SU-DHL-6 (cell line): ENCODE measurements around the gene SBNO2.
A peak's percentile ranks its signal among the peaks of the same experiment; 100 is the strongest.

Experiments
- H2AFZ ChIP-seq: fragments of 200-600 bp; sonication (generic); 2 replicates; pipeline ENCODE4 v1.6.1; 2014; ENCODE audit warnings: low read depth, mild to moderate bottlenecking, moderate library complexity, mixed read lengths, antibody characterized with exemption, low read length; ENCODE audit not compliant: severe bottlenecking
- H3F3A ChIP-seq: fragments of 200-600 bp; shearing (Covaris generic); 2 replicates; pipeline ENCODE4 v1.6.0; 2016; ENCODE audit warnings: antibody characterized with exemption, mild to moderate bottlenecking; ENCODE audit not compliant: insufficient read depth
- H3K27ac ChIP-seq: fragments of 200-600 bp; sonication (generic); 2 replicates; pipeline ENCODE4 v1.5.1; 2016; ENCODE audit warnings: low read depth, mild to moderate bottlenecking, low read length, moderate library complexity, mixed read lengths
- H3K27me3 ChIP-seq: fragments of 200-600 bp; sonication (generic), shearing (Covaris generic); 2 replicates; pipeline ENCODE4 v1.6.0; 2014; ENCODE audit warnings: mild to moderate bottlenecking, low read length
- H3K36me3 ChIP-seq: fragments of 200-600 bp; sonication (generic); 2 replicates; pipeline ENCODE4 v1.6.1; 2014; ENCODE audit warnings: mild to moderate bottlenecking, low read length, mixed read lengths
- H3K4me2 ChIP-seq: fragments of 300-600, 200-600 bp; shearing (Covaris generic), sonication (generic); 2 replicates; pipeline ENCODE4 v1.6.0; 2014; ENCODE audit warnings: low read length, low read depth, mild to moderate bottlenecking; ENCODE audit not compliant: poor library complexity, severe bottlenecking
- H3K4me3 ChIP-seq: fragments of 200-600 bp; sonication (generic); 2 replicates; pipeline ENCODE4 v1.5.1; 2014; ENCODE audit warnings: antibody characterized with exemption, low read length, mild to moderate bottlenecking, mixed read lengths; ENCODE audit not compliant: insufficient read depth, poor library complexity, severe bottlenecking
- H3K79me2 ChIP-seq: fragments of 200-600 bp; sonication (generic); 2 replicates; pipeline ENCODE4 v1.6.1; 2014; ENCODE audit warnings: mild to moderate bottlenecking, low read length, moderate library complexity; ENCODE audit not compliant: insufficient read depth
- H3K9ac ChIP-seq: fragments of 200-600 bp; sonication (generic); 2 replicates; pipeline ENCODE4 v1.7.0; 2014; ENCODE audit warnings: mild to moderate bottlenecking, low read length
- H3K9me2 ChIP-seq: fragments of 200-600 bp; sonication (generic); replicated peaks from 2 replicates; pipeline ENCODE4 v1.6.1; 2014; ENCODE audit warnings: low read length; ENCODE audit not compliant: insufficient read depth
- H3K9me3 ChIP-seq: fragments of 200-600 bp; sonication (generic); 2 replicates; pipeline ENCODE4 v1.6.1; 2014; ENCODE audit warnings: low read length, mixed read lengths; ENCODE audit not compliant: insufficient read depth
- H4K20me1 ChIP-seq: fragments of 200-600 bp; sonication (generic); 2 replicates; pipeline ENCODE4 v1.6.1; 2014; ENCODE audit warnings: low read depth, mild to moderate bottlenecking, antibody characterized with exemption, low read length, moderate library complexity, mixed read lengths
- CTCF ChIP-seq: fragments of 200-600 bp; sonication (generic); IDR thresholded peaks from one replicate; pipeline ENCODE4 v1.5.1; 2017; ENCODE audit warnings: antibody characterized with exemption, mild to moderate bottlenecking, low read length, moderate library complexity; ENCODE audit not compliant: insufficient read depth, poor library complexity, severe bottlenecking
- EZH2phosphoT487 ChIP-seq: fragments of 200-600 bp; sonication (generic), shearing (Covaris generic); conservative IDR thresholded peaks from 2 replicates; pipeline ENCODE4 v1.6.1; 2018; ENCODE audit warnings: mild to moderate bottlenecking, antibody characterized with exemption, low read length, moderate library complexity, mixed read lengths

The SBNO2 gene

GRCh38 chr19:1065606-1066109 lies 108.4 kb downstream of the SBNO2 start:
- Histone ChIP-seq H3K27ac (no peak overlapping the region), H3K4me3 (no peak overlapping the region)

GRCh38 chr19:1064661-1065605 lies 109.1 kb downstream of the SBNO2 start:
- Histone ChIP-seq H3K4me2 (peak overlapping the region; percentile 31), H3K9ac (no peak overlapping the region; the same call in 1 of the 2 replicates), H3K27me3 (no peaks in the 10 kb centered on the region), H4K20me1 (no peaks in the 10 kb centered on the region), H3K36me3 (no peaks in the 10 kb centered on the region), H3K9me2 (no peaks in the 10 kb centered on the region), H3K9me3 (no peaks in the 10 kb centered on the region), H3K27ac (no peak overlapping the region), H3K79me2 (peaks cover 15% of the 10 kb centered on the region; the same call in 1 of the 2 replicates), H2AFZ (no peak overlapping the region), H3K4me3 (no peak overlapping the region), H3F3A (peaks cover 26% of the 10 kb centered on the region)
- TF ChIP-seq EZH2phosphoT487 (no peak), CTCF (peak; percentile 45)

More at GRCh38 chr19:1065606-1066109, 108.4 kb downstream of the SBNO2 start:
- Histone ChIP-seq H3K27me3 (no peaks in the 10 kb centered on the region), H3K9ac (no peak overlapping the region), H3K9me3 (no peaks in the 10 kb centered on the region), H3K9me2 (no peaks in the 10 kb centered on the region), H4K20me1 (no peaks in the 10 kb centered on the region), H3K79me2 (peaks cover 17% of the 10 kb centered on the region), H3K36me3 (no peaks in the 10 kb centered on the region), H3F3A (peaks cover 27% of the 10 kb centered on the region), H2AFZ (no peak overlapping the region), H3K4me2 (no peak overlapping the region)
- TF ChIP-seq EZH2phosphoT487 (no peak), CTCF (no peak)

- Histone ChIP-seq H3K27ac (no peak overlapping the region), H3K4me3 (no peak overlapping the region), H4K20me1 (no peaks in the 10 kb centered on the region), H3K27me3 (no peaks in the 10 kb centered on the region), H3F3A (peaks cover 20% of the 10 kb centered on the region), H3K4me2 (peak overlapping the region; percentile 31), H3K36me3 (no peaks in the 10 kb centered on the region), H3K79me2 (peaks cover 15% of the 10 kb centered on the region; the same call in 1 of the 2 replicates), H3K9ac (no peak overlapping the region), H3K9me3 (no peaks in the 10 kb centered on the region), H3K9me2 (no peaks in the 10 kb centered on the region), H2AFZ (no peak overlapping the region)
- TF ChIP-seq EZH2phosphoT487 (no peak), CTCF (no peak)
Observed at GRCh38 chr19:1063909-1064660, 110.0 kb downstream of the SBNO2 start.
